Hematopoietic multipotent progenitor cell treated with erythropoietin and hydrocortisone succinate and interleukin-3 and kit ligand, for 6 days (in vitro differentiated cells): ENCODE data around the gene BPHL.
"Not testable (repeated sequence)": the region's sequence is repeated elsewhere in the genome, so short reads cannot be mapped to it uniquely, and the experiment has no call there.

ENCODE experiments used
- DNase-seq: peaks from one replicate; pipeline ENCODE4 v3.0.0-alpha.2; 2015

BPHL gene

GRCh38 chr6:3118353-3119039 is at the start of gene BPHL:
Gene BPHL (plus strand): TSS chr6:3118711. CDS start chr6:3118741, 30 bp downstream.
- DNase-seq: peak; percentile 98

- DNase-seq: no peak
Measured at GRCh38 chr6:3071568-3071967, 46.9 kb upstream of the BPHL start.

GRCh38 chr6:3072798-3073197 is 45.7 kb upstream of the BPHL start:
- DNase-seq: no peak

GRCh38 chr6:3073382-3073781 is 45.1 kb upstream of the BPHL start:
- DNase-seq: no peak

- DNase-seq: no peak
Measured at GRCh38 chr6:3075772-3076113, 42.8 kb upstream of the BPHL start.

- no peak for DNase-seq
Measured at GRCh38 chr6:3076320-3076719, 42.2 kb upstream of the BPHL start.

GRCh38 chr6:3077430-3077829 is 41.1 kb upstream of the BPHL start:
- no peak for DNase-seq

- DNase-seq: not testable (repeated sequence)
Measured at GRCh38 chr6:3078952-3079351, 39.6 kb upstream of the BPHL start.

GRCh38 chr6:3079682-3080081 is 38.8 kb upstream of the BPHL start:
- no peak for DNase-seq

GRCh38 chr6:3081960-3082359 is 36.6 kb upstream of the BPHL start:
- DNase-seq: no peak

- DNase-seq: no peak
Measured at GRCh38 chr6:3085074-3085473, 33.4 kb upstream of the BPHL start.

- no peak for DNase-seq
Measured at GRCh38 chr6:3086282-3086946, 32.1 kb upstream of the BPHL start.

- DNase-seq: no peak
Measured at GRCh38 chr6:3088446-3088845, 30.1 kb upstream of the BPHL start.

- DNase-seq: no peak
Measured at GRCh38 chr6:3088968-3089367, 29.5 kb upstream of the BPHL start.

GRCh38 chr6:3090013-3090412 is 28.5 kb upstream of the BPHL start:
- DNase-seq: no peak

GRCh38 chr6:3094815-3095214 is 23.7 kb upstream of the BPHL start:
- DNase-seq: no peak

GRCh38 chr6:3102875-3103274 is 15.6 kb upstream of the BPHL start:
- DNase-seq: no peak

- DNase-seq: no peak
Measured at GRCh38 chr6:3108746-3109414, 9.6 kb upstream of the BPHL start.

GRCh38 chr6:3109761-3110160 is 8.8 kb upstream of the BPHL start:
- DNase-seq: no peak

GRCh38 chr6:3114377-3114776 is 4.1 kb upstream of the BPHL start:
- DNase-seq: no peak

GRCh38 chr6:3117912-3118352 is 579 bp upstream of the BPHL start:
- no peak for DNase-seq

GRCh38 chr6:3119040-3119723 is 671 bp downstream of the BPHL start:
- DNase-seq: peak; percentile 48

GRCh38 chr6:3120765-3121089 is 2.2 kb downstream of the BPHL start:
- DNase-seq: no peak

GRCh38 chr6:3122823-3123182 is 4.3 kb downstream of the BPHL start:
- DNase-seq: no peak
